ENCODE data around the gene RIMKLB.
"Not testable (repeated sequence)": the region's sequence is repeated elsewhere in the genome, so short reads cannot be mapped to it uniquely, and the experiment has no call there.

The RIMKLB gene

GRCh38 chr12:8695116-8695515, 2.7 kb upstream of the RIMKLB start:
- DNase-seq, result no peak

- DNase-seq, result no peak
Observed at GRCh38 chr12:8696442-8697090, 1.2 kb upstream of the RIMKLB start.

DNA sequence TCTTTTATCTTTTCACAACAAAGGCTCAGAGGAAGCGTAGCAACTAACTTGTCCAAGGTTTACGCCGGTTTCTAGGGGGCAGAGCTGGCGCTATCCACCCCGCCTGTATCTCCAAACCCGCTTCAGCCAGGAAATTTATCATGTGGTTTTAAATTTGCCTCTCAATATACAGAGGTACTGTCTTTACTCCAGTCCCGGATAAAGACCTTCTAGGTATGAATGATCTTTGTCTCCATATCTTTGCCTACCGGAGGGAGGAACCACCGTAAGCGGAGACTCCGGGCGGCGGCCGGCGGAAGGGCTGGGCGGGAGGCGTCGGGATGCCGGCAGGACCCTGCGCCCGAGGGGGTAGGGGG, 693 bp upstream of the RIMKLB start:
- peak; percentile 21 to 27 for DNase-seq

DNA sequence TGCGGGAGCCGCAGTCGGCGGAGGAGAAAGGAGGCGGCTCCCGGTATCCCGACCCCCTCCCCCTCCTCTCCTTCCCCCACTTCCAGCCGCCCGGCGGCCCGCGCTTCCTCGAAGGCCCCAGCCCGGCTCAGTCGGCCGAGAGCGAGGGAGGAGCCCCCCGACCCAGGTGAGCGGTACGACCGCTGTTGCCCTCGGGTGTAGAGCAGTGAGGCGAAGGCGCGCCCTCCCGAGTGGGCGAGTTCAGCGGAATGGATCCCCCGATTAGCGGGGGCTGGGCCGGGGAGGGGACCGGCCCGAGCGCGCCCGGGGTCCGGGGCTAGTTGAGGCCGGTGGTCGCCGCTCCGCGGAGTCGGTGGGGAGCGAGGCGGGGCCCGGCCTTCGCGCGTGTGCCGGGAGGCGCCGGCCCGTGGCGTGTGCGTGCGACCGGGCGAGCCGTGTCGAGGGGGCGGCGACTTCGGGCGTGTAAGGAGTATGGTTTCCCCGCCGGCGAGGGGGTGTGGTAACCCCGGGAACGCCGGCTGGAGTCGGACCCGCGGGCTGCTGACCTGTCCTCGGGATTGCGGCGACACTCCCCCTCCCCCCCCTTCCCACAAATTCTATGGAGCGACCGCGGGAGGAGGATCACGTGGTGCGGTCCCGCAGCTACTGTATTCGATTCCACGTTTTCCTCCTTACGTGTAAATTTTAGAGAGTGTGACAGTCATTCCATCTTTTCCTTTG, 501 bp downstream of the RIMKLB start:
- peak; percentile 24 to 44 for DNase-seq

DNA sequence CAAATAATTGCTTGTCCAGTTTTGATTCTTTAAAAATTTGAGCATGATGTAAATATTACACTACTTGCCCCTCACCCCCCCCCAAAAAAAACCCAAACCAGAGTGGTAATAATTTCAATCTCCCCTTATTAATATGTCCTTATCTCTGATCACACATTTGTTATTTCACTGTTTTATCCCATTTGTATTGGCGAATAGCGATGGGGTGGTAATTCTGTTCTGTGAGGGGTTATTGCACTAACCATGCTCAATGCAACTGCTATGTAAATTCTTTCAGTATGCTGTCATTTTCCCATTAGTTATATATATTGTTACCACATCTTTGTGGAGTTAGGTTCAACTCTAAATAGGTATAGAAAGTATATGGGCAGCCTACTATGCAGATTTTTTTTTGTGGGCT, 1.1 kb downstream of the RIMKLB start:
- no peak for DNase-seq

DNA sequence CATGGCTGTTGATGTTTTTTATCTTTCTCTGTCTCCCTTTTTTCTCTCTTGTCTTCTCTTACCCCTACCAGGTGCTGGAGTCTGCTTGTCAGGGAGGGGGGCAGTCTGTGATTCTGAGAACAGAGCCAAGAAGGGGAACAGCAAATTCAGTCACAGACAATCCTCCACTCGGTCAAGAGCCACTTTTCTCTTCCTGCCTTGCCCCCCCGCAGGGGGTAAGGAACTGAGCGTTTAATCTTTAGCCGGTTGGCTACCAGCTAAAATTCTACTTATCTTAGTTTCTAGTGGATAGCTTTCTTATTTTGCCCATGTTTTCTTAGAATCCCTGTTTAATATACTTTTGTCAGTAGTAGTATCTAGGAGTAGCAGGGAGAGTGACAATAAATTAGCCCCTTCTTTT, 1.9 kb downstream of the RIMKLB start:
- peak in 1 of 2 donors; percentile 8 for DNase-seq

DNA sequence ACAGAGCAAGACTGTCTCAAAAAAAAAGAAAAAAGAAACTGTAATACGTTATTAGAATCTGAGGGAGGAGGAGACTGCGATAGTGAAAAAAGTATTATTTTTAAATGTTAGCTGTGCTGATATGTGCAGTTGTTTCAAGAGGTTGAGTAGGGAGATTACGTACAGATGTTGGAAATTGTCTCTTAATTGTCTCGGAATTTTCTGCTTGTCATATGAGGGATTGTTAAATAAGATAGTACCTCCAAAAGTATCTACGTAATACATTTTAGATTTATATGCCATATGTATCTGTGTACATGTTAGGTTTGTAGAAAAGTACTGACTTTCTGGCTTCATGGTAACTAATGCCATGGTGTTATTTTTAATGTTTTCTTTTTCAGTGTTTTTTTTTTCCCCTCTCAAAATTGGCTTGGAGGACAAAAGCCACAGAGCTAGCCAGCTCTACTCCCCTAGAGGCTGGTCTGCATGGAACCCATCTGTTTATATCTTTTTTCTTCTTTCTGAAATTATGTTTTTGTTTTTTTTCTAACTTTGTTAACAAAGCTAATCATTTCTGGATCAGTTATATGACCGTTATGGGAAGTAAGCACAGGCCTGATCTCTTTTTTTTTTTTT, 3.4 kb downstream of the RIMKLB start:
- DNase-seq, result no peak

DNA sequence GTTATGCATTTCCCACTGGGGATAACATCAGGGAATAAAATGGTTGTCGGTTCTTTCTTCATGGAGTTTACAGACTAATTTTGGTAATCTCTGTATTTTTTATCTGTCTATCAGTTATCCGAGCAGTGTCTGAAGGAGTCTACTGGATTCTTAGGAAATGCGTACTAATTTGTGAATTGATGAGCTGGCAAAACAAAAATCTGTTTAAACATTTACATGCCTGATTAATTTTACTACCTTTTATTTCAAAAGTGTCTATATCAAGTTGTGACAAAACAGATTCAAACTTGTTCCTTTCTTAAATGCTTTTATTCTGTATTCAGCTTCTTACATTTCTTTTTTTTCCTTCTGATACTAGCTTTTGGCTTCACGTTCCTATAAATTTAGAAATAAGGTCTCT, 4.4 kb downstream of the RIMKLB start:
- DNase-seq, result no peak

GRCh38 chr12:8709124-8709830, 11.5 kb downstream of the RIMKLB start:
- DNase-seq, result peak in 1 of 2 donors; percentile 20

DNA sequence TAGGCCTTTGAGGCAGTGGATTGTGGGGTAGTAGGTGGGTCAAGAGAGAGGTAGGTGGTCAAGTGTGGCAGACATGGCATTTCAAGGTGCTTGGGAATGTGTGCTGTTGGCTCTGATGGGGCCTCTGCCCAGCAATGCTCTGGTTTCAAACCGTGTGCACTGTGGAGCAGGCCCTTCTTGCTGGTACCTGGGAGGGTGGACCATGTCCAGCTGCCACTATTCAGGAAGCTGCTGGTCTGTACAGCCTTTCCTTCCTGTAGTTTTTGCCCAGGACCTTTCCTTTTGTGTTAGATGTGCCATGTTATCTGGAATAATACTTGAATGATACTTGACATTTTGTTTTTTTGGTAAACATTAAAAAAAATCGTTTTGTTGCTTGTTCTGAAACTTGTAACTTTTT, 14.8 kb downstream of the RIMKLB start:
- DNase-seq, result no peak

GRCh38 chr12:8722286-8722800, 24.6 kb downstream of the RIMKLB start:
- DNase-seq, result no peak

- no peak for DNase-seq
Observed at GRCh38 chr12:8734873-8735381, 37.1 kb downstream of the RIMKLB start.

DNA sequence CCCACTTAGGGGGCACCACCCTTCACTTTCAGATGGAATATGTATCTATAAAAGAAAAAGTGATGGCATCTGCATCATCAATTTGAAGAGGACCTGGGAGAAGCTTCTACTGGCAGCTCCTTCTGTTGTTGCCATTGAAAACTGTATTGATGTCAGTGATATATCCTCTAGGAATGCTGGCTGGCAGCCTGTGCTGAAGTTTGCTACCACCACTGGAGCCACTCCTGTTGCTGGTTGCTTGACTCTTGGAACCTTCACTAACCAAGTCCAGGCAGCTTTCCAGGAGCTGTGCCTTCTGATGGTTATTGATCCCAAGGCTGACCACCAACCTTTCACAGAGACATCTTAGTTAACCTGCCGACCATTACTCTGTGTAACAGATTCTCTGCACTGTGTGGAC, 44.7 kb downstream of the RIMKLB start:
- no peak for DNase-seq

- DNase-seq, result not testable (repeated sequence)
Observed at GRCh38 chr12:8743121-8743520, 45.3 kb downstream of the RIMKLB start.

GRCh38 chr12:8745631-8746030, 47.8 kb downstream of the RIMKLB start:
- DNase-seq, result not testable (repeated sequence)

- DNase-seq, result no peak
Observed at GRCh38 chr12:8746046-8746445, 48.3 kb downstream of the RIMKLB start.

DNA sequence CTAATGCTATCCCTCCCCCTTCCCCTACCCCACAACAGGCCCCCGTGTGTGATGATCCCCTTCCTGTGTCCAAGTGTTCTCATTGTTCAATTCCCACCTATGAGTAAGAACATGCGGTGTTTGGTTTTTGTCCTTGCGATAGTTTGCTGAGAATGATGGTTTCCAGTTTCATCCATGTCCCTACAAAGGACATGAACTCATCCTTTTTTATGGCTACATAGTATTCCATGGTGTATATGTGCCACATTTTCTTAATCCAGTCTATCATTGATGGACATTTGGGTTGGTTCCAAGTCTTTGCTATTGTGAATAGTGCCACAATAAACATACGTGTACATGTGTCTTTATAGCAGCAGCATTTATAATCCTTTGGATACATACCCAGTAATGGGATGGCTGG, 62.3 kb downstream of the RIMKLB start:
- not testable (repeated sequence) for DNase-seq

- not testable (repeated sequence) for DNase-seq
Observed at GRCh38 chr12:8762701-8763100, 64.9 kb downstream of the RIMKLB start.

GRCh38 chr12:8766121-8766520, 68.3 kb downstream of the RIMKLB start:
- DNase-seq, result not testable (repeated sequence)

- DNase-seq, result no peak
Observed at GRCh38 chr12:8770499-8770898, 72.7 kb downstream of the RIMKLB start.

DNA sequence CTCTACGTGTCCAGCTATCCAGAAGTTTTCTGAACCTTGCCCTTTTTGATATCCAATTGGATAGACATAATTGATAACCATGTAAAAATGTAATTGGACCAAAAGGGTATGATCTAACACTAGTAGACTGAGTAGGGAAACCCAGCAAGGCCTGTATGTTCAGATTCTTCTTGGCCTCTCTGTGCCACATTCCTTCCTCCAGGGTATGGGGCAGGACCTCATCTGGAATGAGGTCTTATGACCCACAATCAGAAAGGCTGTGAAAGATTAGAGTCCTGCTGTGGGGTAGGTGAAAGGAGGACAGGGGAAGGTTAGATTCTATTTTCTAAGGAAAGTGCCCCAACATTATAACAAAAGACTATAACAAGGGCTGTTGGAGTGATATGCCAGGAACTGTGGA, 73.3 kb downstream of the RIMKLB start:
- no peak for DNase-seq

GRCh38 chr12:8773461-8773860, 75.7 kb downstream of the RIMKLB start:
- no peak for DNase-seq

DNA sequence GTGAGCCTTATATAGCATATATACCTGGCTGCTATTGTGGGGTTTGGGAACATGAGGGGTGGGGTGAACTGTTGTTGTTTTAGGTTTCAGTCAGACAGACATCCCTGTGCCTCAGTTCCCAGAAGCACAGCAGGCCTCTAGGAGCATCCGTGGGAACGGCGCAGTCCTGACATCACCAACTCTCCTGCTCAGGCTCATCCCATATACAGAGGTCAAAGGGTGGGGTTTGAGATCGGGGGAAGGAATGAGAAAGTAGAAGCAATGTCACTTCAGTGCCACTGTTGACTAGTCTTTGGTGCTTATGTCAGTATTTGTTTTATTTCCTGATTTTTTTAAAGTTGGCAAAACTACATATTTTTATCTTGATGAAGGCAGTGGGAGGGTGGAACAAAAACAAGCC, 81.5 kb downstream of the RIMKLB start:
- no peak for DNase-seq

Data from inflammatory macrophage (primary cell).